Activated naive CD4-positive, alpha-beta T cell treated with anti-CD3 and anti-CD28 coated beads for 36 hours (primary cell): ENCODE results near the gene ACSF3. TPM values are rescaled to one million over a fixed set of nuclear protein-coding genes. Genes with fewer than 3 reads are reported as not detected.

ENCODE experiments used
- CTCF ChIA-PET: fragments of 350-600 bp; sonication (Branson Sonifier 250); formaldehyde crosslinking; loops from one replicate; lab custom pipeline; 2021; ENCODE audit warnings: antibody characterized with exemption; lab: Charles Lee
- DNase-seq: peaks from one replicate; pipeline ENCODE4 v3.0.0-alpha.2; 2020
- H3K27ac Mint-ChIP-seq: one replicate; pipeline ENCODE4 v1.8.0; 2021; ENCODE audit warnings: mild to moderate bottlenecking, mixed read lengths
- H3K27me3 Mint-ChIP-seq: one replicate; pipeline ENCODE4 v1.8.0; 2021; ENCODE audit warnings: low read depth, mixed read lengths
- H3K36me3 Mint-ChIP-seq: one replicate; pipeline ENCODE4 v1.8.0; 2021; ENCODE audit warnings: low read depth, mixed read lengths
- H3K4me1 Mint-ChIP-seq: one replicate; pipeline ENCODE4 v1.8.0; 2021; ENCODE audit warnings: low read depth, mixed read lengths
- H3K4me3 Mint-ChIP-seq: one replicate; pipeline ENCODE4 v1.8.0; 2021; ENCODE audit warnings: mild to moderate bottlenecking, moderate library complexity, mixed read lengths
- H3K9me3 Mint-ChIP-seq: one replicate; pipeline ENCODE4 v1.8.0; 2021; ENCODE audit warnings: mixed read lengths
- intact Hi-C: fragments of 100-400 bp; cut with micrococcal nuclease; formaldehyde crosslinking; loops from one replicate; pipeline ENCODE4 v1.15.1; 2023
- total RNA-seq, 2 experiments: library from RNA; stranded (reverse); gene quantifications; one replicate each; pipeline ENCODE4 v1.2.3, GENCODE V29; 2021

Gene ACSF3
- total RNA-seq = 10 to 100 TPM; 26.1 to 26.7 TPM

- CTCF ChIA-PET = interaction anchor here (0.6 to 1.3 kb wide), 3 partner anchors 9 to 74 kb away, joined by 3 read pairs; no protein-coding TSS in a partner anchor
- H3K4me1 Mint-ChIP-seq = peaks cover 47% of the 10 kb centered on the region
These were observed at the start of gene ACSF3 for GRCh38 chr16:89093602-89094251. Gene ACSF3, plus strand, starts transcription at chr16:89093852. Its CDS starts 6,830 bp downstream, at chr16:89100682.

GRCh38 chr16:89044418-89045180 lies 49.1 kb upstream of the ACSF3 start:
- CTCF ChIA-PET = no interaction called here
- Mint-ChIP-seq H3K9me3 (no peaks in the 10 kb centered on the region), H3K27ac (no peak overlapping the region), H3K4me1 (no peaks in the 10 kb centered on the region), H3K27me3 (no peaks in the 10 kb centered on the region), H3K4me3 (no peak overlapping the region), H3K36me3 (no peaks in the 10 kb centered on the region)
- intact Hi-C loops = no loop called here
- no peak for DNase-seq

More at GRCh38 chr16:89093602-89094251, at the start of gene ACSF3:
- no peaks in the 10 kb centered on the region for H3K27me3 Mint-ChIP-seq
- H3K4me3 Mint-ChIP-seq = peak within 1 kb of the TSS; percentile 92
- H3K36me3 Mint-ChIP-seq = no peaks in the 10 kb centered on the region
- DNase-seq = peak; percentile 63
- H3K27ac Mint-ChIP-seq = peak within 1 kb of the TSS; percentile 92
- H3K9me3 Mint-ChIP-seq = no peaks in the 10 kb centered on the region
- intact Hi-C loops = loop anchor here (10.0 kb wide), 4 partner anchors 151 to 411 kb away; partner anchors contain the start of genes CTU2, PIEZO1, RNF166 and SPG7

- H3K4me3 Mint-ChIP-seq = no peak overlapping the region
- H3K27me3 Mint-ChIP-seq = no peaks in the 10 kb centered on the region
- H3K27ac Mint-ChIP-seq = no peak overlapping the region
- H3K9me3 Mint-ChIP-seq = no peaks in the 10 kb centered on the region
- intact Hi-C loops = no loop called here
- H3K4me1 Mint-ChIP-seq = no peaks in the 10 kb centered on the region
- CTCF ChIA-PET = no interaction called here
- H3K36me3 Mint-ChIP-seq = no peaks in the 10 kb centered on the region
- no peak for DNase-seq
These were observed 48.4 kb upstream of the ACSF3 start for GRCh38 chr16:89045181-89045815.

- Mint-ChIP-seq H3K36me3 (no peaks in the 10 kb centered on the region), H3K4me1 (no peaks in the 10 kb centered on the region), H3K9me3 (no peaks in the 10 kb centered on the region), H3K27me3 (no peaks in the 10 kb centered on the region), H3K4me3 (no peak overlapping the region), H3K27ac (no peak overlapping the region)
- CTCF ChIA-PET = no interaction called here
- no peak for DNase-seq
- intact Hi-C loops = no loop called here
These were observed 47.8 kb upstream of the ACSF3 start for GRCh38 chr16:89045881-89046280.

GRCh38 chr16:89046491-89046890 lies 47.2 kb upstream of the ACSF3 start:
- no peaks in the 10 kb centered on the region for H3K27me3 Mint-ChIP-seq
- no peaks in the 10 kb centered on the region for H3K4me1 Mint-ChIP-seq
- DNase-seq = no peak
- no peaks in the 10 kb centered on the region for H3K9me3 Mint-ChIP-seq
- H3K36me3 Mint-ChIP-seq = no peaks in the 10 kb centered on the region
- H3K27ac Mint-ChIP-seq = no peak overlapping the region
- intact Hi-C loops = no loop called here
- no peak overlapping the region for H3K4me3 Mint-ChIP-seq
- CTCF ChIA-PET = no interaction called here

GRCh38 chr16:89047331-89048089 lies 46.1 kb upstream of the ACSF3 start:
- no peak overlapping the region for H3K4me3 Mint-ChIP-seq
- CTCF ChIA-PET = no interaction called here
- H3K4me1 Mint-ChIP-seq = no peaks in the 10 kb centered on the region
- no peak for DNase-seq
- H3K36me3 Mint-ChIP-seq = no peaks in the 10 kb centered on the region
- H3K9me3 Mint-ChIP-seq = no peaks in the 10 kb centered on the region
- H3K27ac Mint-ChIP-seq = no peak overlapping the region
- intact Hi-C loops = no loop called here
- no peaks in the 10 kb centered on the region for H3K27me3 Mint-ChIP-seq

GRCh38 chr16:89048090-89048725 lies 45.4 kb upstream of the ACSF3 start:
- intact Hi-C loops = no loop called here
- no peak for DNase-seq
- Mint-ChIP-seq H3K9me3 (no peaks in the 10 kb centered on the region), H3K27me3 (no peaks in the 10 kb centered on the region), H3K36me3 (no peaks in the 10 kb centered on the region), H3K27ac (no peak overlapping the region), H3K4me3 (no peak overlapping the region), H3K4me1 (peaks cover 2% of the 10 kb centered on the region)
- CTCF ChIA-PET = no interaction called here

GRCh38 chr16:89048871-89049422 lies 44.7 kb upstream of the ACSF3 start:
- no peaks in the 10 kb centered on the region for H3K36me3 Mint-ChIP-seq
- no peak overlapping the region for H3K4me3 Mint-ChIP-seq
- CTCF ChIA-PET = no interaction called here
- H3K27ac Mint-ChIP-seq = no peak overlapping the region
- peaks cover 2% of the 10 kb centered on the region for H3K4me1 Mint-ChIP-seq
- H3K9me3 Mint-ChIP-seq = no peaks in the 10 kb centered on the region
- DNase-seq = no peak
- intact Hi-C loops = no loop called here
- H3K27me3 Mint-ChIP-seq = no peaks in the 10 kb centered on the region

- CTCF ChIA-PET = no interaction called here
- Mint-ChIP-seq H3K27ac (no peak overlapping the region), H3K4me3 (no peak overlapping the region), H3K36me3 (no peaks in the 10 kb centered on the region), H3K9me3 (no peaks in the 10 kb centered on the region), H3K4me1 (peaks cover 2% of the 10 kb centered on the region), H3K27me3 (no peaks in the 10 kb centered on the region)
- no peak for DNase-seq
- intact Hi-C loops = loop anchor here (5.0 kb wide), 1 partner anchor 107 kb away; no protein-coding TSS in a partner anchor
These were observed 44.1 kb upstream of the ACSF3 start for GRCh38 chr16:89049484-89050118.

- no peak overlapping the region for H3K4me3 Mint-ChIP-seq
- no peak for DNase-seq
- no peaks in the 10 kb centered on the region for H3K27me3 Mint-ChIP-seq
- CTCF ChIA-PET = no interaction called here
- H3K27ac Mint-ChIP-seq = no peak overlapping the region
- peaks cover 2% of the 10 kb centered on the region for H3K4me1 Mint-ChIP-seq
- H3K9me3 Mint-ChIP-seq = no peaks in the 10 kb centered on the region
- H3K36me3 Mint-ChIP-seq = no peaks in the 10 kb centered on the region
- intact Hi-C loops = loop anchor here (5.0 kb wide), 1 partner anchor 108 kb away; no protein-coding TSS in a partner anchor
These were observed 43.4 kb upstream of the ACSF3 start for GRCh38 chr16:89050119-89050867.
